A204.1 (cell line): ENCODE measurements around the gene UBAP2L.
"Not testable (repeated sequence)": the region's sequence is repeated elsewhere in the genome, so short reads cannot be mapped to it uniquely, and the experiment has no call there.

Experiments used
- FAIRE-seq: peaks from 2 replicates; lab custom pipeline; 2012; peaks lifted over from hg19 to GRCh38; lab: Jason Lieb, UNC

UBAP2L gene

DNA sequence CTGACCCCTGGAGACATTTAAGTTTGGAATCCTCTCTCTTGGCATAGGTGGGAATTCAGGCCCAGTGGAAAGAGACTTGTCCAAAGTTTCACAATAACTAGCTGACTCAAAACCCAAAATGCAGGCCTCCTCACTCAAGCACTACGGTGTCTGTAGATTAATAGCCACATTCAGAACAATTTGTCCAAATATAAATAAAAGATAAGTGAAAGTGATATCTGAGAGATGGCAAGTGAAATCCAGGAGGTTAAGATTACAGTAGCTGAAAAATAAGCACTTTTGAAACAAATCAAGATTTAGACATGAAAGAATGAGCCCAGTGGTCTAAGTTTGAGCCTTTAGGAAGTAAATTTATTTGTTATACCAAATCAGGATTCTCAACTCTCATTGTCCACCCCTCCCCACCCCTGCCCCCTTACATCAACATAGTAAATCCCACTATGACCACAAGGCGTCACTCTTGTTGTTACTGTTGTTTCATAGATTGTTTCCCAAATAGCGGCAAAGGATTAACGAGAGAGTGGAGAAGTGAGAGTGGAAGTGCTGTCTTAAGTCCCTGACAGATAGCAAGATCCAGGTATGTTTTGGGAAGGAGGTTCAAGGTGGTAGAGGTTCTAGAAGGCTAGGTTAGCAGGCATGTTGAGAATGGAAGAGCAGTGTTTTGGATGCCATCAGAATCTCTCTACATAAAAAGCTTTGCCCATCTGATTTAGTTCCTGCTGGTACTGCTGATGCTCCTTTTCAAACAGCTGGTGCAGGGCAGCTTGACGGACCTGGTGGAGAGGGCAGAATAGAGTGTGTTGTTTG is 21.8 kb upstream of the UBAP2L start:
- no peak for FAIRE-seq

DNA sequence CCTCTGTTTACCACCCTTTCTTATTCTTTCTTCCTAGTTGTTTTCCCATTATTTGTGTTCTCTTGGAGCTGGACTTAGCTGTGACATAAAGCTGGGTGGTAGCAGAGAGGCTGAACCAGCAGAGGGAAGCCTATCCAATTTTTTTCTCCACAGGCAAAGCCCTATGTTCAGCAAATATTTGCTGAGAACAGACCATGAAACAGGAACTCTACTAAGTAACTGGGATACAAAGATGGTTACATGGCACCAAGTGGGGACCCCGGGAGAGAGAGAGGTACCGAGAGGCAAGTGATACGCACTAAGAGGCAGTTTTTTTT is 21.2 kb upstream of the UBAP2L start:
- FAIRE-seq: no peak

DNA sequence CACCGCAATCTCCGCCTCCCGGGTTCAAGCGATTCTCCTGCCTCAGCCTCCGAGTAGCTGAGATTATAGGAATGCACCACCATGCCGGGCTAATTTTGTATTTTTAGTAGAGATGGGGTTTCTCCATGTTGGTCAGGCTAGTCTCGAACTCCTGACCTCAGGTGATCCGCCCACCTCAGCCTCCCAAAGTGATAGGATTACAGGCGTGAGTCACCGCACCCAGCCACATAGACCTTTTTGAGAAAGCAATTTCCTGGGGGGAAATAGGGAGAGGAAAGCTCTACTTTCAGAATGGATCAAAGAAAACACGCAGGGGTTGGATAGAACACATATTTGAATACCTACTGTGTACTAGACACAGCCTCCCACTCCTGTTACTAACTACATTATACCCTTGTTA is 15.0 kb upstream of the UBAP2L start:
- FAIRE-seq: not testable (repeated sequence)

DNA sequence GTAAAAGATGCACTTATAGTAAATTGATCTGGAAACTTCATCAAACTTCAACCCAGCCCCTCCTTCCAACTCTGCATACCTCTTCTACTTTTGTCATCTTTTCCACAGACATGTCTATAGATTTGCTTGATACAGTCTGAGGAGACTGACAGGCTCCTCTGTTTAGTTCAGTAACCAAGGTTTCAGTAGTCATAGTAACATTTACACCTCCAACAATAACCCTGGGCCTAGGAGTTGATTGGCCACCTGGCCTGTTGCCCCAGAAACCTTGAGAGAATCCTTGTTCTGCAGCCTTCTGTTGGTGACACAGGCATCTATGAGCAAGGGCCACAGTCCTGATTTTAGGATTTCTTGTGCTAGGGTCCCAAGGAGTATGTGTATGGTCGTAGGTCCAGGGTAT is 14.6 kb upstream of the UBAP2L start, which contains the start of gene CFAP141:
CFAP141 (minus strand) TSS at position 138 of the 400 bp plus-strand sequence; CDS start at position 112, 26 bp downstream.
- no peak for FAIRE-seq

DNA sequence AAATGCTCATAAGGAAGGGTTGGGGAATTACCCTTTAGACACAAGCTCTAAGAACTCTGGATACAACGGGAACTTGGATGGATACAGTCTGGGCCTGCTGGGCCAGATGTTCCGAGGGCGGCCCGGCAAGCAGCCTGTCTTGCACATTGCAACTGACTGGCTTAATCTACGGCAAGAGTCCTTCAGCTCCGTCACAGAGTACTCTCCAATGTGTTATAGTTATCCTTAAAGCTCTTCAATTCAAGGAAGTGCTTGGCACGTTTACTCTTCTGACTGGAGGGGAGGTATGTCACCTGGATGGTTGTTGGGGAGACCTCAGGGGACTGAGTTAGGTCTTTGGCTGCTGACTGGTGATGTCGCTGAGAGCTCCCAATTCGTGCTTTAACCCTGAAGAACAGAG is 13.5 kb upstream of the UBAP2L start:
- FAIRE-seq: no peak

DNA sequence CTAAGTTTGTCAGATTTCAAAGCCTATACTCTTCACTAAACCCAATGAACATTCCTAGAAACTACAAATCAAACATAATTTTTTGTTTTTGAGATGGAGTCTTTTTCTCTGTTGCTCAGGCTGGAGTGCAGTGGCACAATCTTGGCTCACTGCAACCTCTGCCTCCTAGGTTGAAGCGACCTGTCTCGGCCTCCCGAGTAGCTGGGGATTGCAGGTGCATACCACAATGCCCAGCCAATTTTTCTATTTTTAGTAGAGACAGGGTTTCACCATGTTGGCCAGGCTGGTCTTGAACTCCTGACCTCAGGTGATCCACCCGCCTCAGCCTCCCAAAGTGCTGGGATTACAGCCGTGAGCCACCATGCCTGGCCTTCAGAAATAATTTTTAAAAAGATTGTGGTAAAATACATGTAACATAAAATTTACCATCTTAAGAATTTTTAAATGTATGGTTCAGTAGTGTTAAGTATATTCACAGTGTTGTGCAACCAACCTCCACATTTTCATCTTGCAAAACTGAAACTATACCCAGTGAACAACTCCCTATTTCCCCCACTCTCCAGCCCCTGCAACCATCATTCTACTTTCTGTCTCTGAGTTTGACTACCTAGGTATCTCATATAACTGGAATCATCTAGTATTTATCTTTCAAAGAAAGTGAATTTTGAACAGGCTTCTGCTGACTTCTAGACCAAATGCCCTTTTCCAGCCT is 11.9 kb upstream of the UBAP2L start:
- FAIRE-seq: no peak

DNA sequence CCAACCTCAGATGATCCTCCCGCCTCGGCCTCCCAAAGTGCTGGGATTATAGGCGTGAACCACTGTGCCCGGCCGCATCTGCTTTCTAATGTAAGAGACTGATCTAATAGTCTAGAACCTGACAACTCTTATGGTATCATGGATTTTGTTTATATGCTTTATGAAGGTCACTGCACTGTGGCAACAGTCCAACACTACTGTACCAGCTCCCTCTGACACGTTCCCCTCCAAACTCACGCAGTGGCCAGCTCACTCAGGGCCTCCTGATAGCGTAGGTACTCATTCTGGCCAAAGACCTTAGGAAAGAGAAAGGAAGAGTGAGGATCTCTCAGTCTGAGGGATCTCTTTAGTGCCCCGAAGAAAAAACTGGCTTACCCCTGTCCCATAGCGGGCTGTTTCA is 8.7 kb upstream of the UBAP2L start:
- FAIRE-seq: no peak

DNA sequence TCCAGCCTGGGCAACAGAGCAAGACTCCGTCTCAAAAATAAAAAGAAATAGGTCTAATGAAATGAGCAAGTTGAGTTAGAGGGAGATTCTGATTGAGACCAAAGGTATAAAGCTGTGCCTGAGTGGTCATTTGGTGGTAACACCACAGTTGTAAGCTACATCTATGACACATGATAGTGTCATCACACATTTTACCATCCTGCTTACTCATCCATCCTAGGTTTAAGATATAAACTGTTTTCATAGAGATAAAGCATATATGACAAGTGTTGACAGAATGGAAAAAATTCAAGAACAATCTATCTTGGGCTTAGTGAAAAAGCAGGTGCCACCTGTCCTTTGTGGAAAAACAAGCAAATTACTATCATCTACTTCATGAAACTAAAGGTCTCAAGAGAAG is 7.5 kb upstream of the UBAP2L start:
- FAIRE-seq: no peak

DNA sequence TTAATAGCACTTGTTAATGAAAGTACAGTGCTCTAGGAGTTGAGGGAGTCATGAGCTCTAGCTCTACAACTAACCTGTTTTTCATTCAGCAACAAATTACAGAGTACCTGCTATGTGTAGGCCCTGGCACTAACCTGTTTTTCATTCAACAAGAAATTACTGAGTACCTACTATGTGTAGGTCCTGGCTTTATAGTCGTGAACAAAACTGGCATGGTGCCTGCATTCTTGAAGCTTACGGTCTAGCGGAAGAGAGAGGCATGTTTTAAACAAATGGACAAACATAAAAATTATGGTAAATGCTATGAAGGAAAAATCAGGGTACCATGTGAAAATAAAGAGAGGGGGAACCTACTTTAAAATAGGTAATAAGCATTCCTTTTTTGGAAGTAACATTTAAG is 2.2 kb upstream of the UBAP2L start:
- FAIRE-seq: no peak

DNA sequence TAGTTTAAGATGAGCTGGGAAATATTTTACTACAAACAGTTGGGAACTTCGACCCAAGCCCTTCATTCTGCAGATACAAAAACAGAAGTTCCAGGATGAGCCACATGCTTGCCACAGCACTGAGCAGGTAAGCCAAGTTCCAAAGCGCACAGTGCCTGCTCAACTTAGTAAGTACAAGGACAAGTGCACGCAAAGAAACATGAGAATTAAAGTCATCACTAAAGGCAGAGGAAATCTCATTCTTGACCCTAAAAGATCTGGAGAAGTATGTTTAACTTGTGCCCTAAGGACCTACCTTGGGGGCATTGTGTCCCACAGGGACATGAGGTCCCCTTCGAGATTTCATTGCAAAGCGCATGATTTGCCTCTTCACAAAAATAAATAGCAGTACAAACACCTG is 1.2 kb upstream of the UBAP2L start:
- FAIRE-seq: no peak

DNA sequence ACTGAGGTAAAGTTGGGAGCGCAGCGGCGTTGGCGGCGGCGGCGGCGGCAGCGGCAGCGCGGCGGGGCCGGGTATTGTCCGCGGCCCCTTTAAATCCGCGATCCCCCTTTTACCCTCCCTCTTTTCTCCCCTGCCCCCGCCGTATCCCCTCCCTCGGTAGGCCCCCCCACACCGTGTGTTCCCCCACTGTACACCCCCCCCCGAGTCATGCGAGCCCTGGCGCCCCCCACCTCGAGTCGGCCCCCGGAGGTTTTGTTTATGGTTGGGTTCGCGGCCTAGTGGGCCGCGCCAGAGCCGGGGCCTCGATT is 169 bp downstream of the UBAP2L start:
- no peak for FAIRE-seq

DNA sequence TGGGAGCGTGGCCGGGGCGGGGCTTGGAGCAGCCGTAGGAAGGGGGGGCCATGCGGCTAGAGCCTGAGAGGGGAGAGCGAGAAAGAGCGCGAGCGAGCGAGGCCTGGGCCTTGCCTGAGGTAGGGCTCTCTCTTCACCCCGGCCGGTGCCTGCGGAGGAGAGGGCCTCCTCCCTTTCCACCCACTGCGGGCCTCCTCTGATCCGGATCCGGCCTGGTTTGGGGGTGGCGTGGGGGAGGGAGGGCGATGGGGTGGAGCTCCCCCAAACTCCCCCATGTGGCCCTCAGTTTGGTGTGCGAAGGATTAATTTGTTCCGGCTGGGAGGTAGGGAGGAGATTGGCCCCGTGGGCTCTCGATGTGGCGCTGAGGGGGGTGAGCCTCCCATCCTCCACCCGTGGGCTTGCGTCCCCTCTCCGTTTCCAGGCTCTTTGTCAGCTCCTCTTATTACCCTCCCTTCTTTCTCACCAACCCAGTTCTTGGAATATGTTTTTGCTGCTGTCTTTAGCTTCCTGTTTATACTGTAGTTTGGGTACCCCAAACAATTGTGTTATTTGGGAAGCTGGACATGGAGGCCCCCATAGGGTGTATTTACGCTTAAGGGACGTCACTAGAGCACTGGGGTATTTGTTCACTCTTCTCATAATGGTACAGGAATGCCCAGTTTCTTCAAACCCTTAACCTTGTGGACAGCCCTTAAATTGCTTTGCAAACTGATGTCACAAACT is 685 bp downstream of the UBAP2L start:
- no peak for FAIRE-seq

DNA sequence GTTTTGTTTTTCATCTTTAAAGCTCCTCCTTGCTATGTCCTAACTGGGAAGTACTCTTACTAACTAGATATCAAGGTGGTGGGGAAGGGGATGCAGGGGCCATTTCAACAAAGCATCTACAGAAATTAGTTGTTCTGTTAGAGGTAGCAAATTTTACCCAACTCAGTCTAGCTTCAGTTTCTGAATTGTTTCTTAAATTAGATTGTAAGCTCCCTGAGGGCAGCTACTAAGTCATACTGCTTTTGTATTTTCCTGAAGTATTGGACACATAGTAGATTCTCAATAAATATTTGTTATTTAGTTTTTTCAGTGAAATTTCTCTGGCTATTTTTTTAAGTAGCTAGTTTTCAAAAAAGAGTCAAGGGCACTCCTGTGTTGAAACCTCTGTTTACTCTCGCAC is 1.8 kb downstream of the UBAP2L start:
- no peak for FAIRE-seq

DNA sequence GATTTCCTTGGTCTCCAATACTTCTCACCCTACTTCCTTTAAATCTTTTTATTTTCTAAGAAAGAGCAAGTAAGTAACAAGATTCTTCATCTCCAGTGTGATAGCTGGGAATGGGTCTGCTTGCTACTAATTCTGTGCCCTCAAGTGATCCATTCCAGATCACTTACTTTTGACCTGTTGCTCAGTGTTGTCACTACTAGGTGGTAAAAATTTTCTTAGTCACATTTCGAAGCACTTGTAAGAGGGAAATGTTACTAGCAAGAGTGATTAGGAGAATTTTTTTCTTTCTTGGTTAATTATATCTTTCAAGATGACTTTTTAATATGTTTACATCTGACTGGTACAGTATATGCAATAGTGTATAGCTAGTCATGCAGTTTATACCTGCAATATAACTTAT is 2.2 kb downstream of the UBAP2L start:
- no peak for FAIRE-seq

DNA sequence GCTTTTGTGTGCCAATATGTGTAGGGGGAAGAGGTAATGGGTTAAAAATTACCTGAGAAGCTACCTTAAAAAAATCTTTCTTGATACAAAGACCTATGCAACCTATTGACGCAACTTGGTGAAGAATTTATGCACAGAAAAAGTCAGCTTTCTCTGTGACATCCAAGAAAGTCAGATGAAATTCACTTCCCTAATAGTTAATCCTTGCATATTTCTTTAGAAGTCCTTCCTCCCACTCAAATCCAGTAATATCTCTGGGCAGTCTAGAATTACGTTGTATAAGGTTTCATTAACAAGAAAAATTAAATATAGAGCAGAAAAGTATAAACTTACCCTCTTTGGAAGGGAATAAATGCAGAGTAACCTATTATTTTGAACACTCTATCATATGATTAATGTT is 2.9 kb downstream of the UBAP2L start:
- no peak for FAIRE-seq

DNA sequence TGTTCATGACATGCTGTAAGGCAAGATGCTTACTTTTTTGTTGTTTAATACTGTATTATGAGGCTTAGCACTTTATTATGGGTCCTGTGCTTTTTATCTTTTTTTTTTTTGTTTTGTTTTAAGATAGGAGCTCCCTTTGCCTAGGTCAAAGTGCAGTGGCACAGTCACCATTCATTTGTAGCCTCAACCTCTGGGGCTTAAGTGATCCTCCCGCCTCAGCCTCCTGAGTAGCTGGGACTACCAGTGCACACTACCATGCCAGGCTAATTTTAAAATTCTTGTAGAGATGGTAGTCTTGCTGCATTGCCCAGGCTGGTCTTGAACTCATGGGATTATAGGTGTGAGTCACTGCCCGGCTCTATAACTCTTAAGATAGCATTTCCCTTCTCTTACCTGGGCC is 4.6 kb downstream of the UBAP2L start:
- FAIRE-seq: no peak

DNA sequence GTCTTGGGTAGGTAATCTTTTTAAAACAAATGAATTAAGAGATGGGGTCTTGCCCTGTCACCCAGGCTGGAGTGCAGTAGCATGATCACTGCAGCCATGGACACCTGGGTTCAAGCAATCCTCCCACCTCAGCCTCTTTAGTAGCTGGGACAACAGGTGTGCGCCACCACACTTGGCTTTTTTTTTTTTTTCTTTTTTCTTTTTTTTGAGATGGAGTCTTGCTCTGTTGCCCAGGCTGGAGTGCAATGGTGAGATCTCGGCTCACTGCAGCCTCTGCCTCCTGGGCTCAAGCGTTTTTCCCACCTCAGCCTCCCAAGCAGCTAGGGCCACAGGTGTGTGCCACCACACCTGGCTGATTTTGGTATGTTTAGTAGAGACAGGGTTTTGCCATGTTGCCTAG is 10.4 kb downstream of the UBAP2L start:
- not testable (repeated sequence) for FAIRE-seq

DNA sequence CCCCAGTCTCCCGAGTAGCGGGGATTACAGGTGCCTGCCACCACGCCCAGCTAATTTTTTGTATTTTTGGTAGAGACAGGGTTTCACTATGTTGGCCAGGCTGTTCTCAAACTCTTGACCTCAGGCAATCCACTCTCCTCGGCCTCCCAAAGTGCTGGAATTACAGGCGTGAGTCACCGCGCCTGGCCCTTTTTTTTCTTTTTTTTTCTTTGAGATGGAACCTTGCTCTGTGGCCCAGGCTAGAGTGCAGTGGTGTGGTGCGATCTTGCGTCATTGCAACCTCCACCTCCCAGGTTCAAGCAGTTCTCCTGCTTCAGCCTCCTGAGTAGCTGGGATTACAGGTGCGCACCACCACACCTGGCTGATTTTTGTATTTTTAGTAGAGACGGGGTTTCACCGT is 12.4 kb downstream of the UBAP2L start:
- not testable (repeated sequence) for FAIRE-seq

DNA sequence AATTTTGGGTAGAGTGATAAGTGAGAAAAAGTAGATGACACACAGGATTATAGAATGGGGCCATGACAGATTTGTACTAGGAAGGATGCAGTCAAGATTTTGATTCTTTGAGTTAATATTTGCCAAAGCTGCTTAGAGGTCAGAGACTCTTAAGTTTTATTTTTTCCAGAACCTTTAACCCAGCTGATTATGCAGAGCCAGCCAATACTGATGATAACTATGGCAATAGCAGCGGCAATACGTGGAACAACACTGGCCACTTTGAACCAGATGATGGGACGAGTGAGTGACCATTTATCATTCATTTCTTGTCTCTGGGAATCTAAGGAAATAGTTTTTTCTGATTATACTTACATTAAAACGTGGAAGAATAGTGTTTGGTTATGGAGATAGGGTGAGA is 16.1 kb downstream of the UBAP2L start:
- no peak for FAIRE-seq

DNA sequence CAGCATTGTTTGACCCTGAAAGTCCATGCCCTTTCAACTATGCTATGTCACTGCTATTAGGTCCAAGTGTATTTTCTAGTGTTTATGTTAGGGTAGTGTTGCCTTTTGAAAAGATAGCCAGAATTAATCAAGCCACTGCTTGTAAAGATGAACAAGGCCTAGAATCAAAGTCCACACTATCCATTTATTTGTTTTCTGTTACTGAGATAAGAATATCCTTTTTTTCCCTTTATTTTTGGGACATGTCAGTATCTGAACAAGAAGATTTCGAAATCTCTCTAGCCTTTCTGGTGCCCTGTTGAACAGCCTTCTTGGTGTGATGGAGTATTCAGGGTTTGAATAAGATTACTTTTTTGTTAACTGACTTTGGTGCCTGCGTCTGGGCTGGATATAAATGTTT is 16.7 kb downstream of the UBAP2L start:
- FAIRE-seq: no peak

DNA sequence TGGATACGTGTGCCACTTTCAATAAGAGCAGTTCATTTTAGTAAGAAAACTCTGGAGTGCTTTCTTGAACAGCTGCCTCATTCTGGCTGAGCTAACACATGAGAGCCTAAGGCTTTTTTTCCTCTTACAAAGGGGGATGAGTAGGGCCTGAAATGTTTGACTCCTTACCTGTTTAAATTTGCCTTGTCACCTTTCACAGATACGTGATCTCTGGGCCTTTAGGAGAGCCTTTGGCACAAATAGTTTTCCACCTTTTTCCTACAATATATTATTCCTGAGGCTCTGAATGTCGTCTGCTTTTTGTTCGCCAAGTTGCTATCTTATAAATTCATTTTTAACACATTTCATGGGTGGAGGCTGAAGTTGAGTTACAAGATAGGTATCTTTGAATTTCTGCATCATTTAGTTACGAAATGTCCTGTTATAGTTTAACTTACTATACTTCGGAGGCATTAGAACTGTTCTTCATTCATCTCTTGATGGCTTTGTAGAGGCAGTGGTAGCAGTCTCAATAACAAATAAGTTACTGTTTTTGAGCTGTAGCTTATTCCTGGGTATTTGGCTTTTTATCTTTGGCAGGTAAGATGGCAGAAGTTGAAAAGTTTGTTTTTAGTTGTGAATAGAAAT is 17.2 kb downstream of the UBAP2L start:
- FAIRE-seq: no peak

DNA sequence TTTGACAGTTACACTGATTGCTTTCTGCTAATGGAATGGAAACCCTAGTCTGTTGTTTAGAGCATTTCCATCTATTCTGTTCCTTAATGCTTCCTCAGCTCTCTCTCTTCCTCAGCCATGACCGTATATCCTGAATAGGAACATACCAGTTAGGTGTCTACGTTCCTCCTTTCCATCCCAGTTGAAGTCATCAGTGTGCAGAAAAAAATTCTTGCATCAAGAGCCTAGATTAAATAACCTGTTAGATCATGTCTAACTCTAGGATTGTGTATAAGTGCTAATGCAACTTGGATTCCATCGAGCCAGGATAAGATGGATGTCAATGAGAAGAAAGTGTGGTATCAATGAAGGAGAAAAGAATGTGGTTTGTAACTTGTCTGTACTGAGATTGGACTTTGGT is 18.7 kb downstream of the UBAP2L start:
- FAIRE-seq: no peak

DNA sequence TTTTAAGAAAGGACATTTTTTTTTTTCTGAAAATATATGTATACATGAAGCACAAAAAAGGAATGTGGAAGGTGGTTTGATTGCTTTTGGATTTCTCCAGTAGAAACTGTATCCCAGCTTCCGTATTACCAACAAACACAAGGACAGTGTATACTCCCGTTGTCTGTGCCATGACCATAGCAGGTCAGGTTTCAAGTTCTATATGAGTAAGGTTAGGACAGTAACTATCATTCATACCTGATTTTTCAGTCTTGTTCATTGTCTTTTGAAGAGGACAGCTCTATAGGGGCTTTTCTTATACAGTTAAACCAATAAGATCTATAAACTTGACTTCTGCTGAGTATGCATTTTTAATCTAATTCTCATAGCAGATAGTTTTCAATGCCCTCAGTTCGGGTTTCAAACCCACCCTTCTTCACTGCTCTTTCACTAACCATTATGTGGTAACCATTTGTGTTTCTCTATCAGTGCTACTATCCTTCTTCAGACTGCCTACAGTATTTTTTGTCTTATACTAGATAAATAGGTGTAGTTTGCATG is 19.6 kb downstream of the UBAP2L start:
- FAIRE-seq: no peak
